T-helper 2 cell treated with Interferon-gamma antibody and Interleukin-4, amounts not matched to agents 5 μg/mL and 100 μg/mL, for 36 hours (primary cell): ENCODE measurements around the gene CDH15.

ENCODE experiments used
- DNase-seq: peaks from one replicate; pipeline ENCODE4 v3.0.0; 2021; ENCODE audit warnings: low spot score
- H3K27ac Mint-ChIP-seq: one replicate; pipeline ENCODE4 v1.8.0; 2021; ENCODE audit warnings: mild to moderate bottlenecking, mixed read lengths
- H3K27me3 Mint-ChIP-seq: one replicate; pipeline ENCODE4 v1.8.0; 2021; ENCODE audit warnings: low read depth, mixed read lengths
- H3K36me3 Mint-ChIP-seq: one replicate; pipeline ENCODE4 v1.8.0; 2021; ENCODE audit warnings: low read depth, mixed read lengths
- H3K4me1 Mint-ChIP-seq: one replicate; pipeline ENCODE4 v1.8.0; 2021; ENCODE audit warnings: low read depth, mixed read lengths
- H3K4me3 Mint-ChIP-seq: one replicate; pipeline ENCODE4 v1.8.0; 2022; ENCODE audit warnings: mild to moderate bottlenecking, moderate library complexity, mixed read lengths
- H3K9me3 Mint-ChIP-seq: one replicate; pipeline ENCODE4 v1.8.0; 2021; ENCODE audit warnings: mixed read lengths

CDH15 gene, protein sequence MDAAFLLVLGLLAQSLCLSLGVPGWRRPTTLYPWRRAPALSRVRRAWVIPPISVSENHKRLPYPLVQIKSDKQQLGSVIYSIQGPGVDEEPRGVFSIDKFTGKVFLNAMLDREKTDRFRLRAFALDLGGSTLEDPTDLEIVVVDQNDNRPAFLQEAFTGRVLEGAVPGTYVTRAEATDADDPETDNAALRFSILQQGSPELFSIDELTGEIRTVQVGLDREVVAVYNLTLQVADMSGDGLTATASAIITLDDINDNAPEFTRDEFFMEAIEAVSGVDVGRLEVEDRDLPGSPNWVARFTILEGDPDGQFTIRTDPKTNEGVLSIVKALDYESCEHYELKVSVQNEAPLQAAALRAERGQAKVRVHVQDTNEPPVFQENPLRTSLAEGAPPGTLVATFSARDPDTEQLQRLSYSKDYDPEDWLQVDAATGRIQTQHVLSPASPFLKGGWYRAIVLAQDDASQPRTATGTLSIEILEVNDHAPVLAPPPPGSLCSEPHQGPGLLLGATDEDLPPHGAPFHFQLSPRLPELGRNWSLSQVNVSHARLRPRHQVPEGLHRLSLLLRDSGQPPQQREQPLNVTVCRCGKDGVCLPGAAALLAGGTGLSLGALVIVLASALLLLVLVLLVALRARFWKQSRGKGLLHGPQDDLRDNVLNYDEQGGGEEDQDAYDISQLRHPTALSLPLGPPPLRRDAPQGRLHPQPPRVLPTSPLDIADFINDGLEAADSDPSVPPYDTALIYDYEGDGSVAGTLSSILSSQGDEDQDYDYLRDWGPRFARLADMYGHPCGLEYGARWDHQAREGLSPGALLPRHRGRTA

DNA sequence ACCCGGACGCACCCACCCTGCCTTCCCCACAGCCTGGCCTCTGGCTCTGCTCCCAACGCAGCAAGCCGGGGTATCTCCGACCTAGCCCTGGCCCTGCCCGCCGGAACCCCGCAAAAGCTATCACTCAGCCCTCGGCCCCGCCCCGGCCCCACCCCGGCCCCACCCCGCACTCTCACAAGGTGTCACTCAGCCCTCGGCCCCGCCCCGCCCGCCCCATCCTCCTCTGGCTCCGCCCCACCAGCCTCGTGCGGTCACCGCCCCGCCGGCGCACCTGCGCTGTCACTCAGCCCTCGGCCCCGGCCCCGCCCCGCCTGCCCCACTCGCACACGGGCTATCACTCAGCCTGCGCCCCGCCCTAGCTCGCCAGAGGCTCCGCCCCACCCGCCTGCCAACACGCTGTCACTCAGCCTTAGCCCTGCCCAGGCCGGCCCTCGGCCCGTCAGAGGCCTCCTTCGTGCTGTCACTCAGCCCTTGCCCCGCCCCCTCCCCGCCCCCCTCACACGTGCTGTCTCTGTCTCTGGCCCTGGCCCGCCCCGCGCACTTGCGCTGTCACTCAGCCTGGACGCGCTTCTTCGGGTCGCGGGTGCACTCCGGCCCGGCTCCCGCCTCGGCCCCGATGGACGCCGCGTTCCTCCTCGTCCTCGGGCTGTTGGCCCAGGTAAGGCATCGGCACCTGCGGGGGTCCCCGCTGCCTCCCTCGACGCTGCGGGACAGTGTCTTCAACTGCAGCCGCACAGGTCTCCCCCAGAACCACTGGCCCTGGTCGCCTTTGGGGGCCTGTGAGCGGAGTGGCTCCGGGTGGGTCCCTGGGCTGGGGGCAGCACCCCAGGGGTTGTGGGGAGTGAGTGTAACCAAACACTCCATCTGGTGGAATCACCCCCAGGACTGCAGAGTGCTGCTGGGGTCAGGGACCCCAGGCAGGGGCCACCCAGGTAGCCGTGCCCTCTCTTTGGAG is at the start of gene CDH15:
CDH15 (plus strand) TSS at position 533 of the 955 bp plus-strand sequence; CDS start at position 617, 84 bp downstream.
- Mint-ChIP-seq H3K27ac (no peak within 1 kb of the TSS), H3K36me3 (no peaks in the 10 kb centered on the region), H3K4me1 (peaks cover 5% of the 10 kb centered on the region), H3K4me3 (peak within 1 kb of the TSS; percentile 68), H3K27me3 (no peaks in the 10 kb centered on the region), H3K9me3 (no peaks in the 10 kb centered on the region)
- peak; percentile 88 for DNase-seq

DNA sequence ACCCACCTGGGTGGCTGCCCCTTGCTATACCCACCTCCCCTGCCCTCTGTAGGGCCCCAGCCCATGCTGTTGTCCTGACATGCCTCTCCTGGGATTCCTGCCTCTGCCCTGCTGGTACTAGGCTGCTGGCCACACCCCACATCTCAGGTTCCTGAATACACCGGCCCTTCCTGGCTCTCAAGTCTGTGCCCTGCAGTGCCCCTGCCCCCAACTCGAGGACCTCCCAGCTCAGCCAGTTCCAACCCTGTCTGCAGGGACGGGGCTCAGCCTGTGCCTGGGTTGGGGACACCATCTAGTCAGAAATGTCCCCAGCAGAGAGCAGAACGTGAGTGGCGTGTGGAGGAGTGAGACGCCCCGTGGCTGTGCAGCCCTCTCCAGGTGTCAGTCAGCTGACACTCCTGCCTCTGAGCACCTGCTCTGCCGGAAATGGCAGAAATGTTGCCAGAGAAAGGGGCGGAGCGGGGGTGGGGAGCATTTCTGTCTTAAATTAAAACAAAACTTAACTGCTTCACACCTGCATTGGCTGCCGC is 49.2 kb upstream of the CDH15 start:
- no peak for DNase-seq
- H3K27ac Mint-ChIP-seq, result no peak overlapping the region
- H3K4me3 Mint-ChIP-seq, result no peak overlapping the region
- H3K36me3 Mint-ChIP-seq, result peaks cover 46% of the 10 kb centered on the region
- H3K27me3 Mint-ChIP-seq, result no peaks in the 10 kb centered on the region
- H3K4me1 Mint-ChIP-seq, result peaks cover 2% of the 10 kb centered on the region
- H3K9me3 Mint-ChIP-seq, result no peaks in the 10 kb centered on the region

DNA sequence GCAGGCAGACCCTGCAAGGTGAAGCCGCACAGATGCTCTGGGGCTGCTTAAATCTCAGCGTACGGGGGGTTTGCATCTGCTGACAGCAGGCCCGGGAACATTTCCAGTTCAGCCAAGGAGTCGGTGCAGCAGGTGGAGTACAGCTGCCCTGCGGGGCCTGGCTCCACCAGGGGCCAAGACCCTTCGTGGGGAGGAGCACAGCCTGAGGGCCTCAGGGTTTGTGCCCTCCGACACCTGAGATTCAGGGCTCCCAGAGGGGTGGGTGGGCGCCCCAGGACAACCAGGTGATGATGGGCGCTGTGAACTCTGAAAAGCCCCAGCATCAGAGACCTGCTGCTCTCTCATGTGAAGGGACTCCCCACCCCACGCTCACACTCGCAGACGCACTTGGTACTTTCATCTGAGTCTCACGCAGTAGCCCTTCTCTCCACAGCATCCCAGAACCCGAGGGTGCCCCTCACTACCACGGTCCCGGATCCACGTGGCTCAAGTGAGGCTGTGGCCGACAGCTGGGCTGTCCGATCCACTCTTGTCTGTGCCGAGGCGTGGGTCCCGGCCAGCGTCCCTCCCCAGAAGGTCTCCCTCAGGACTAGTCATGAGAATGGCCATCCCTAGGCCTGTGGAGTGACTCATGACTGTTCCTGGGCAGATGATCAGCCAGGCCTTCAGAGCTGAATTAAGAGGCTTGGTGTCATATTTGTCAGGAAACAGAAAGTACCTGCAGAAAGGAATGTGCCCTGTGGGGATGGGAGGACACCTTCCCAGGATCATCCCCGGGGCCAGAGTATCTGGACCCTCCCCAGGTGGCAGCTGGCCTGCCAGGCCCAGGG is 48.3 kb upstream of the CDH15 start:
- Mint-ChIP-seq H3K4me1 (peaks cover 7% of the 10 kb centered on the region), H3K36me3 (peaks cover 45% of the 10 kb centered on the region), H3K27me3 (no peaks in the 10 kb centered on the region), H3K9me3 (no peaks in the 10 kb centered on the region), H3K27ac (peak overlapping the region; percentile 55), H3K4me3 (no peak overlapping the region)
- DNase-seq, result no peak

DNA sequence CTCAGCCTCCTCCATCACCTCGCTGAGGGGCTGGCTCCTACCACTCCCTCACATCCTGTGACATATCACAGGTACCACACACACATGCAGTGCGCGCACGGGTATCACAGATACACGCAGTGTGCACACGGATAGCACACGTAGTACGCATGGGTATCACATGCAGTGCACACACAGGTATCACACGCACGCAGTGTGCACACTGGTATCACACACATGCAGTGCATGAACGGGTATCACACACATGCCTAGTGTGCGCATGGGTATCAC is 47.8 kb upstream of the CDH15 start:
- Mint-ChIP-seq H3K27me3 (no peaks in the 10 kb centered on the region), H3K4me1 (peaks cover 7% of the 10 kb centered on the region), H3K36me3 (peaks cover 46% of the 10 kb centered on the region), H3K4me3 (no peak overlapping the region), H3K9me3 (no peaks in the 10 kb centered on the region), H3K27ac (no peak overlapping the region)
- DNase-seq, result no peak

DNA sequence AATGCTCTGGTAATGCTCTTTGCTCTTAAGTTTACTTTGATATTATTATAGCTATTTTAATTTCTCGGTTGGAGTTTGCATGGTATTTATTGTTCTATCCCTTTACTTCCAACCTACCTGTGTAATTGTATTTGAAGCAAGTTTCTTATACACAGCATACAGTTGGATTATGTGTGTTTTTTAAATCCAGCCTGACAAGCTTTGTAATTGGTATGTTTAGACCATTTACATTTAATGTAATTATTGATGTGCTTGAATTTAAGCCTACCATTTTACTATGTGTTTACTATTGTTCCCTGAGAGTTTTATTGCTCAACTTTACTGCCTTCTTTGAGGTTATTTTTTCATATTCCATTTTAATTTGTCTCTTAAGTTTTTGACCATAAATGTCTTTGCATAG is 42.2 kb upstream of the CDH15 start:
- Mint-ChIP-seq H3K36me3 (peaks cover 47% of the 10 kb centered on the region), H3K4me1 (peaks cover 7% of the 10 kb centered on the region), H3K9me3 (no peaks in the 10 kb centered on the region), H3K27me3 (no peaks in the 10 kb centered on the region), H3K27ac (no peak overlapping the region), H3K4me3 (no peak overlapping the region)
- no peak for DNase-seq

DNA sequence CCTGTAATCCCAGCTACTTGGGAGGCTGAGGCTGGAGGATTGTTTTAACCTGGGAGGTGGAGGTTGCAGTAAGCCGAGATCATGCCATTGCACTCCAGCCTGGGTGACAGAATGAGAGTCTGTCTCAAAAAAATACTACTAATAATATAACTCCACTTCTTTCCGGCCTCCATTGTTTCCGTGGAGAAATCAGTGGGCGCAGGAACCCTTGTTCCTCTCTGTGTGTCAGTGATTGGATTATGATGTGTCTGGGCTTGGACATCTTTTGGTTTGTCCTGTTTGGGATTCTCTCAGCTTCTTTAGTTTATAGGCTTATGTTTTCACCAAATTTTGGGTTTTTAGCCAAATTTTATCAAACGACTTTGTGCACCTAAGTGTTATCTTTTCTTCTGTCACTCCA is 41.1 kb upstream of the CDH15 start:
- no peak overlapping the region for H3K4me3 Mint-ChIP-seq
- H3K27ac Mint-ChIP-seq, result no peak overlapping the region
- no peaks in the 10 kb centered on the region for H3K9me3 Mint-ChIP-seq
- H3K36me3 Mint-ChIP-seq, result peaks cover 45% of the 10 kb centered on the region
- H3K27me3 Mint-ChIP-seq, result no peaks in the 10 kb centered on the region
- H3K4me1 Mint-ChIP-seq, result peaks cover 7% of the 10 kb centered on the region
- no peak for DNase-seq

DNA sequence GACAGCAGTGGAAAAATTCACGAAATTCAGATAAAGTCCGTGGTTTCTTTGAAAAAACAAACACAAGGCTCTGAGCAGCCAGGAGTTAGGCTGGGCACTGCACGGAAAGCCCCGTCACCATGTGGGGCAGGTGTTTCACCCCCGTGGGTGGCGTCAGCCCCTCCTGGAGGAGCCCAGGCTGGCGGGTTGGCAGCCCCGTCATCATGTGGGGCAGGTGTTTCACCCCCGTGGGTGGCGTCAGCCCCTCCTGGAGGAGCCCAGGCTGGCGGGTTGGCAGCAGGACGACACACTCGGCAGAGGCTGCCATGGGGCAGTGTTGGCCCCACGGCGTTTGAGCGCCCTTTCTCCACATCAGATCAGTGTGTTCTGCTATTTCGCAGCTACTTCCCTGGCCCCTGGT is 39.8 kb upstream of the CDH15 start:
- Mint-ChIP-seq H3K36me3 (peaks cover 40% of the 10 kb centered on the region), H3K4me3 (no peak overlapping the region), H3K9me3 (no peaks in the 10 kb centered on the region), H3K27me3 (no peaks in the 10 kb centered on the region), H3K4me1 (peaks cover 7% of the 10 kb centered on the region), H3K27ac (no peak overlapping the region)
- DNase-seq, result no peak

DNA sequence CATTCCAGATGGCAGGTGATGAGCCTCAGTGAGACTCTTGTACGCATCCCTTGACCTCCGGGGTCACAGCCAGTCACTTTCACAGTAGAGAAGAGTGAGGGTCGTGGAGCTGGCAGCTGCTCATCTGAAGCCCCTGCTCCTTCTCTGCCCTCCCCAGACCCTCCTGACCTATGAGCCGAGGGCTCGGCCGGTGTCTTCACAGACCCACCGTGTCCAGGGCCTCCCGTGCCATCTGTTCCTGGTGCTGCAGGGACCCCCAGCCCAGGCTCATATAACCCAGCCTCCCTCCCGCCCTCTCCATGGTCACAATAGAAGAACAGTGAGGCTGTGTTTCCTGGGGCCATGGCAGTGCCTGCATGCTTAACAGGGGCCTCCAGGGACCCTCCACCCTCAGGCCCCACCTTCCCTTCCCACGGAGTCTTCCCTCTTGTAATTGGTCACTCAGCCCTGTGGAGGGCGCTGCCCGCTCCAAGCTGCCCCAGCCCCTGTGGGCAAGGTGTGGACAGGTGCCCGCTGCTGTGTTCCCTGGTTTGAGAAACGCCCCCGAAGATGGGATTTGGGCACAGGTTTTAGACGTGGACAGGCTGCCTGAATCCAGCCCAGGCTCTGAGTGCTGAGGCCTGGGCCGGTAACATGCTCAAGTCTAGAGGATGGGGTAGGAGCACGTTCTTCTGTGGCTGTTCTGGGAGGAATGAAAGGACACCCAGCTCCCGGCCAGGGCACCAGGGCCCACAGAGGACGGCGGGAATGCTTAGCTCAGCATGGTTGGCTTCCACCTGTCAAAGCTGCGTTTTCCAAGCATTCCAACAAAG is 39.1 kb upstream of the CDH15 start:
- Mint-ChIP-seq H3K27me3 (no peaks in the 10 kb centered on the region), H3K27ac (no peak overlapping the region), H3K4me3 (no peak overlapping the region), H3K4me1 (peaks cover 7% of the 10 kb centered on the region), H3K9me3 (no peaks in the 10 kb centered on the region), H3K36me3 (peaks cover 40% of the 10 kb centered on the region)
- no peak for DNase-seq

DNA sequence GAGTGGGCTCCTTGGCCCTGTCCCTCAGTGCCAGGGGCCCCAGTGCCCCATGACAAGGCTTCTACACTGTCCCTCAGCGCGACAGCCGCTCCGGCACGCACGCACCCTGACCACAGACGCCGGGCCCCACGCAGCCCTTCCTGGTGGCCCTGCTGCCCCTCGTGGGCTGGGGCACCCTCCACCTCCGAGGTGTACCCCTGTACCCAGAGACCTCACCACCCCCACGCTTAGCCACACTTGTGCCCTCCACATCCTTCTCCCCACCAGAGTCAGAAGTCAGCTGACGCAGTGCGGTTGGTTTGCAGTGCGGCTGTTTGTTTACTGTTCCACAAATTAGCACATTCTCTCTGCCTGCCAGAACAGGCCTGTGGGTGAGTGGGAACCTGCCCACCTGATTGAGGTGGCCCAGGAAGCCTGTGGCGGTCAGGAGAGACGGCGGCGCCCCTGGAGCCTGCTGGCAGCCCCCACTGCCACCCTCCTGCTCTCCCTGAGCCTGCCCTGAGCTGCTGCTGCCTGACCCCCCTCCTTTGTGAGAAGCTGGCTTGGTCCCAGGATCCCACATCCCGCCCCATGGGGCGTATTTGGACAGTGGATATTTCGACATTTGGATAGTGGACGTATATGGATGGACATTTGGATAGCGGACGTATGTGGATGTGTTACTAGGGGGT is 38.0 kb upstream of the CDH15 start:
- no peak for DNase-seq
- Mint-ChIP-seq H3K27ac (no peak overlapping the region), H3K4me1 (peaks cover 2% of the 10 kb centered on the region), H3K9me3 (no peaks in the 10 kb centered on the region), H3K27me3 (no peaks in the 10 kb centered on the region), H3K4me3 (no peak overlapping the region), H3K36me3 (peaks cover 36% of the 10 kb centered on the region)

DNA sequence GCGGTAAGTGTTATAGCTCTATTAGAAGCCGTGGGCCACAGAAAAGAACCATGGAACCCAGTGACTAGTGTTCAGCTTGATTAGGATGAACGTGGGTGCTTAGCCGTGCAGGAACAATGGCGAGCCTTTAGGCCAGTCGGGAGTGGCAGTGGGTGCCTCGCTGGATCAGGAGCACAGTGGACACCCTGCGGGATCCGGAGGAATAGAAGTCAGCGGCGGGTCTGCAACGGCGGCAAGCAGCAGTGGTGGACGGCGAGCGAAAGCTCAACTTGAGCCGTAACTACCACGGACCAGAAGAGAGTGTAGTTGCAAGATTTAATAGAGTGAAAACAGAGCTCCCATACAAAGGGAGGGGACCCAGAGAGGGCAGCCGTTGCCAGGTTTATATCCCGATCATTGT is 37.3 kb upstream of the CDH15 start:
- Mint-ChIP-seq H3K27me3 (no peaks in the 10 kb centered on the region), H3K27ac (no peak overlapping the region), H3K9me3 (no peaks in the 10 kb centered on the region), H3K4me1 (no peaks in the 10 kb centered on the region), H3K4me3 (no peak overlapping the region), H3K36me3 (peaks cover 29% of the 10 kb centered on the region)
- DNase-seq, result no peak

DNA sequence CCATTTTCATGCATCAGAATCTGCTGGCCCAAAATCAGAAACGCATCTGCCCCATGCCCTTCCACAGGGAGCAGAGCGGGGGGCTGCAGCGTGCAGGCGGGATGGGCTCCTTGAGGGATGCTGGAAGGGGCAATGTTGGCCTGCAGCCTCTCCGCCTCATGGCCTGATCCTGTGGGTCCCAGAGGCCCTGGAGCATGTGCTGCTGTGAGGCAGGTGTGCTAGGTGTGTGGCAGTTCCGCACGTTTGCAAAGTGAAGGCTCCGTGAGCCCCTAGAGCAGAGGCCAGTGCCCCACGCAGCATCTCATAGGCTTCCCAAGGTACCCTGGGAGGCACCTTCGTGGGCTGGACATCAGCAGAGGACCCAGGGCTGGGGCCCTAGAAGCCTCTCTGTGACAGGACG is 36.4 kb upstream of the CDH15 start:
- no peaks in the 10 kb centered on the region for H3K9me3 Mint-ChIP-seq
- no peak overlapping the region for H3K4me3 Mint-ChIP-seq
- H3K27ac Mint-ChIP-seq, result no peak overlapping the region
- H3K36me3 Mint-ChIP-seq, result peaks cover 20% of the 10 kb centered on the region
- no peaks in the 10 kb centered on the region for H3K4me1 Mint-ChIP-seq
- no peak for DNase-seq
- H3K27me3 Mint-ChIP-seq, result no peaks in the 10 kb centered on the region
